Measurements from ENCODE around the gene ASMTL. TPM values are rescaled to one million over a fixed set of nuclear protein-coding genes. Genes with fewer than 3 reads are reported as not detected.

ASMTL gene
- total RNA-seq, 1 experiment from 2014 or later, result 18.4 TPM

DNA sequence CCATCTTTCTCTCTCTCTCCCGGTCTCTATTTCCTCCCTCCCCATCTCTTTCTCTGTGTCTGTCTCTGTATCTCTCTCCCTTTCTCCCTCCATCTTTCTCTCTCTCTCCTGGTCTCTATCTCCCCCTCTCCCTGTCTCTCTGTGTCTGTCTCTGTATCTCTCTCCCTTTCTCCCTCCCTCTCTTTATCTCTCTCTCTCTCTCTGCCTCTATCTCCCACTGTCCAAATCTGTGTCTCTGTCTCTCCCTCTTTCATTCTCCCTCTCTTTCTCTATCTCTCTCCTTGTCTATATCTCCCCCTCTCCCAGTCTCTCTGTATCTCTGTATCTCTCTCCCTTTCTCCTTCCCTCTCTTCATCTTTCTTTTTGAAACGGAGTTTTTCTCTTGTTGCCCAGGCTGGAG, 92.5 kb downstream of the ASMTL start:
- Histone ChIP-seq H3K27me3 (ENCODE audit: low read length) (no peaks in the 10 kb centered on the region), H3K27ac (ENCODE audit: low read length) (no peak overlapping the region), H3K4me2 (ENCODE audit: low read depth, low read length, poor library complexity, severe bottlenecking) (no peak overlapping the region), H3K36me3 (ENCODE audit: insufficient read depth, low read length) (peaks cover 15% of the 10 kb centered on the region), H2AFZ (ENCODE audit: low read length) (no peak overlapping the region), H3K4me1 (ENCODE audit: low read length) (no peaks in the 10 kb centered on the region), H3K4me3 (ENCODE audit: low read length) (no peak overlapping the region), H4K20me1 (ENCODE audit: insufficient read depth, low read depth, low read length) (no peaks in the 10 kb centered on the region), H3K9ac (ENCODE audit: low read length) (no peak overlapping the region), H3K9me3 (ENCODE audit: low read length) (no peaks in the 10 kb centered on the region), H3K79me2 (ENCODE audit: low read length) (no peaks in the 10 kb centered on the region), H3K9me2 (replicated peaks; ENCODE audit: insufficient read depth, low read length) (no peaks in the 10 kb centered on the region)
- no peak for DNase-seq

DNA sequence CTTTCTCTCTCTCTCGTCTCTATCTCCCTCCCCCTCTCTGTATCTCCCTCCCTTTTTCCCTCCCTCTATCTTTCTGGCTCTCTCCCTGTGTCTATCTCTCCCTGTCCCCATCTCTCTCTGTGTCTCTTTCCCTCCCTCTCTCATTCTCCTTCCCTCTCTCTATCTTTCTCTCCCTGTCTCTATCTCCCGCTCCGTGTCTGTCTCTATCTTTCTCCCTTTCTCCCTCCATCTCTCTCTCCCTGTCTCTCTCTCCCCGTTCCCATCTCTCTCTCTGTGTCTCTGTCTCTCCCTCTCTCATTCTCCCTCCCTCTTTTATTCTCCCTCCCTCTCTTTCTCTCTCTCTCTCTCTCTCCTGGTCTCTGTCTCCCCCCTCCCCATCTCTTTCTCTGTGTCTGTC, 93.2 kb downstream of the ASMTL start:
- Histone ChIP-seq H3K4me2 (ENCODE audit: low read depth, low read length, poor library complexity, severe bottlenecking) (no peak overlapping the region), H3K36me3 (ENCODE audit: insufficient read depth, low read length) (peaks cover 15% of the 10 kb centered on the region), H3K9ac (ENCODE audit: low read length) (no peak overlapping the region), H3K9me3 (ENCODE audit: low read length) (no peaks in the 10 kb centered on the region), H2AFZ (ENCODE audit: low read length) (no peak overlapping the region), H3K27me3 (ENCODE audit: low read length) (no peaks in the 10 kb centered on the region), H4K20me1 (ENCODE audit: insufficient read depth, low read depth, low read length) (no peaks in the 10 kb centered on the region), H3K4me3 (ENCODE audit: low read length) (no peak overlapping the region), H3K79me2 (ENCODE audit: low read length) (no peaks in the 10 kb centered on the region), H3K27ac (ENCODE audit: low read length) (no peak overlapping the region), H3K4me1 (ENCODE audit: low read length) (no peaks in the 10 kb centered on the region), H3K9me2 (replicated peaks; ENCODE audit: insufficient read depth, low read length) (no peaks in the 10 kb centered on the region)
- DNase-seq, result no peak

DNA sequence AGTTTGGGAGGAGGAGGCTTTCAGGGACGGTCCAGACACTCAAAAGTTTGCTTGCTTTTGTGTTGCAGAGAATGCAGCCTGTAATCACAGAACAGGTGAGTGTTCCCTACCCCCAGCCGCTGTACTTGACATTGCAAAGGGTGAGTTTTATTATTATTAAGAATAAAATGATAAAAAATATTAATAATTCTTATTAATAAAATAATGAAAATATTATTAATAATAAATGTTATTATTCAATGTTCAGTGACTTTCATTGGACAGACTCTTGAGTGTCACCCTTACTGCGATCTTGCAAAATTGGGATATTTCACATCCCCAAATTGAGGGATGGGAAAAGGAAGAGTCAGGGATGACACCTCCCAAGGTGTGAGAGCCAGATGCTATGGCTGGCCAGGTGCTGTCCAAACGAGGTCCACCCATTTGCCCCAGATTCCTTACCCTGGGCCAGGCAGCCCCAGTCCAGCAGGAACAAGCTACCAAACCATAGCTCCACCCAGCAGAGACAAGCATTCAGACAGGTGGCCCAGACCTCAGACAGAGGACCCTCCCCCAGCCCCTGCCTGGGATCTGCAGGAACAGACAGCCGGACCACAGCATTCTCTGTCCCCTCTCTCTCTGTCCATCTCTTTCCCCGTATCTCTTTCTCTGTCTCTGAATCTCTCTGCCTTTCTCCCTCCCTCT, 93.8 kb downstream of the ASMTL start:
- Histone ChIP-seq H3K4me2 (ENCODE audit: low read depth, low read length, poor library complexity, severe bottlenecking) (no peak overlapping the region), H3K79me2 (ENCODE audit: low read length) (no peaks in the 10 kb centered on the region), H4K20me1 (ENCODE audit: insufficient read depth, low read depth, low read length) (no peaks in the 10 kb centered on the region), H3K9me3 (ENCODE audit: low read length) (no peaks in the 10 kb centered on the region), H2AFZ (ENCODE audit: low read length) (no peak overlapping the region), H3K36me3 (ENCODE audit: insufficient read depth, low read length) (peaks cover 18% of the 10 kb centered on the region), H3K9ac (ENCODE audit: low read length) (no peak overlapping the region), H3K4me3 (ENCODE audit: low read length) (no peak overlapping the region), H3K27ac (ENCODE audit: low read length) (no peak overlapping the region), H3K4me1 (ENCODE audit: low read length) (no peaks in the 10 kb centered on the region), H3K27me3 (ENCODE audit: low read length) (no peaks in the 10 kb centered on the region), H3K9me2 (replicated peaks; ENCODE audit: insufficient read depth, low read length) (no peaks in the 10 kb centered on the region)
- no peak for DNase-seq

DNA sequence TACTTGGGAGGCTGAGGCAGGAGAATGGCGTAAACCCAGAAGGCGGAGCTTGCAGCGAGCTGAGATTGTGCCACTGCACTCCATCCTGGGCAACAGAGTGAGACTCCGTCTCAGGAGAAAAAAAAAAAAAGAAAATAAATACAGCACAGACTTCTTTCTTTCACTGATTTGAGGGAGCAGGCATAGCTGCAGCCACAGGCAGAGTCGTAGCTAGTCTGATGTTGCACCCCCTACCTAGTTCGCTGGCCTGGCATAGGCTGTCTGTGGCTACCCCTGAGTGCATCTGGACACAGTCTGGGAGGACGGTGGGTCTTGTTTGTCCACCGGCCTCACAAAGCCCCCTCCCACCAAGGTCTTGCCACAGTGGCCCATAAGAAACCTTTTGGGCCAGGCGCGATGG, 94.7 kb downstream of the ASMTL start:
- DNase-seq, result no peak
- peaks cover 19% of the 10 kb centered on the region for H3K36me3 ChIP-seq (ENCODE audit: insufficient read depth, low read length)
- H3K9ac ChIP-seq (ENCODE audit: low read length), result no peak overlapping the region
- no peaks in the 10 kb centered on the region for H3K9me2 ChIP-seq (replicated peaks; ENCODE audit: insufficient read depth, low read length)
- no peak overlapping the region for H2AFZ ChIP-seq (ENCODE audit: low read length)
- H3K4me1 ChIP-seq (ENCODE audit: low read length), result no peaks in the 10 kb centered on the region
- H3K4me2 ChIP-seq (ENCODE audit: low read depth, low read length, poor library complexity, severe bottlenecking), result no peak overlapping the region
- H3K79me2 ChIP-seq (ENCODE audit: low read length), result no peaks in the 10 kb centered on the region
- H3K27me3 ChIP-seq (ENCODE audit: low read length), result no peaks in the 10 kb centered on the region
- no peaks in the 10 kb centered on the region for H4K20me1 ChIP-seq (ENCODE audit: insufficient read depth, low read depth, low read length)
- H3K27ac ChIP-seq (ENCODE audit: low read length), result no peak overlapping the region
- H3K4me3 ChIP-seq (ENCODE audit: low read length), result no peak overlapping the region
- no peaks in the 10 kb centered on the region for H3K9me3 ChIP-seq (ENCODE audit: low read length)

DNA sequence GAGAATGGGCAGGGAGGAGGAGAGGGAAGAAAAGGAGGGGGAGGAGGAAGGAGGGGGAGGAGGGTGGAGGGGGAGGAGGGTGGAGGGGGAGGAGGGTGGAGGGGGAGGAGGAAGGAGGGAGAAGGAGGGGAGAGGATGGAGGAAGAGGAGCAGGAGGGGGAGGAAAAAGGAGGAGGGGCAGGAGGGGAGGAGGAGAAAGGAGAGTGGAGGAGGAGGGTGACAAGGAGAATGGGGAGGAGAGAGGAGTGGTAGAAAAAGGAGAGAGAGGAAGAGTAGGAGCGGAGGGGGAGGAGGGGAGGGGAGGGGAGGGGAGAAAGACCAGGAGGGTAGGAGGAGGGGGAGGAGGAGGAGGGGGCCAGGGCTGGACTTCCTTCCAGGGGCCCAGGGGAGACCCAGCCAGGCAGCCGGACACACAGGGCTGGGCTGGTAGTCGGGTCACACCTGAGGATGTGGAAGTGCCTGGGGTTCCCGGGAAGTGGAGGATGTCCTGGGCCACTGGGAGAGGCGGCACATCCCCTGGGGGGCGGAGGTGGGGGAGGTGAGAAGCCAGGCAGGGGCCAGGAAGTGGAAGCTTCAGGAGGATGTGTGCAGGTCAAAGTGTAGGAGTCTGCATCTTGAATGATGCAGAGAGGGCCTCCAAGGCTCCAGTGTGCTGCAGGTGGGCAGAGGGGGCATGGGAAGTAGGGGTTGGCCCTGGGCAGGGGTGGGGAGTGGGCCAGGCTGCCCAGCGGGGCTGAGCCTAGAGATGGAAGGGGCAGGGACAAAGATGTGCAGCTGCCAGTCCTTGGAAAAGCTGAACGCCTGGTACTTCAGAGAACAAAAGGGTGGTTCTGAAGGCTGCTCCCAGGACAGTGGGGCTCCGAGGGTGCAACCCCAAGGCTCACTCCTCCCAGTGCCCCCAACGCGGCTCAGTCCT, 97.3 kb downstream of the ASMTL start:
- Histone ChIP-seq H3K9me3 (ENCODE audit: low read length) (no peaks in the 10 kb centered on the region), H3K9ac (ENCODE audit: low read length) (no peak overlapping the region), H3K9me2 (replicated peaks; ENCODE audit: insufficient read depth, low read length) (no peaks in the 10 kb centered on the region), H4K20me1 (ENCODE audit: insufficient read depth, low read depth, low read length) (no peaks in the 10 kb centered on the region), H3K4me1 (ENCODE audit: low read length) (no peaks in the 10 kb centered on the region), H3K27me3 (ENCODE audit: low read length) (no peaks in the 10 kb centered on the region), H3K36me3 (ENCODE audit: insufficient read depth, low read length) (peaks cover 19% of the 10 kb centered on the region), H3K79me2 (ENCODE audit: low read length) (no peaks in the 10 kb centered on the region), H2AFZ (ENCODE audit: low read length) (no peak overlapping the region), H3K4me3 (ENCODE audit: low read length) (no peak overlapping the region), H3K4me2 (ENCODE audit: low read depth, low read length, poor library complexity, severe bottlenecking) (no peak overlapping the region), H3K27ac (ENCODE audit: low read length) (no peak overlapping the region)
- DNase-seq, result no peak

DNA sequence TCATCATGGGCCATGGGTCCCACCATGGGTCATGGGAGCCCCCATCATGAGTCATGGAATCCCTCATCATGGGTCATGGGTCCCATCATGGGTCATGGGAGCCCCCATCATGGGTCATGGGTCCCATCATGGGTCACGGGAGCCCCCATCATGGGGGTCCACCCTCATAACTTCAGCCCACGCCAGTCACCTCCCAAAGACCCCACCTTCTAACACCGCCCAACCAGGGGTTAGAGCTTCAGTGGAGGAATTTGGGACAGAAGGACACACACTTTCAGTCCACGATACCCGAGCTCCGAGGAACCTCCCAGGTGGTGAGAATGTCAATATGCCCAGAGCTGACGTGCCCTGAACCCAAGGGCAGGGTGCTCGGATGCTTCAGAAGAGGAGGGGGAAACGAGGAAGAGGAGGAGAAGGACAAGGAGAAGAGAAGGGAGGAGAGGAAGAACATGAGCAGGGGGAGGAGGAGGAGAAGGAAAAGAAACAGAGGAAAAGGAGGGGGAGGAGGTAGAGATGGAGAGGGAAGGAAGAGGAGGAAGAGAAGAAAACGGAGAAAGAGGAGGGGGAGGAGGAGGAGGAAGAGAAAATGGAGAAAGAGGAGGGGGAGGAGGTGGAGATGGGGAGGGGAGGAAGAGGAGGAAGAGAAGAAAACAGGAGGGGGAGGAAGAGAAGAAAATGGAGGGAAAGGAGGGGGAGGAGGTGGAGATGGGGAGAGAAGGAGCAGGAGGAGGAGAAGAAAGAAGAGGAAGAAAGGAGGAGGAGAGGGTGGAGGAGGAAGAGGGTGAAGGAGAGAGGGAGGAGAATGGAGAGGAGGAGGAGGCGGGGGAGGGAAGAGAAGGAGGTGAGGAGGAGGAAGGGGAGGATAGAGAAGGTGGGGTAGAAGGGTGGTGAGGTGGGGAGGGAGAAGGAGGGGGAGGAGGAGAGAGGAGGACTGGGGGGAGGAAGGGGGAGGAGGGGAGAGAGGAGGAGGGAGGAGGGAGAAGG, 98.4 kb downstream of the ASMTL start:
- H3K9ac ChIP-seq (ENCODE audit: low read length), result no peak overlapping the region
- no peaks in the 10 kb centered on the region for H3K9me2 ChIP-seq (replicated peaks; ENCODE audit: insufficient read depth, low read length)
- no peaks in the 10 kb centered on the region for H3K9me3 ChIP-seq (ENCODE audit: low read length)
- no peaks in the 10 kb centered on the region for H3K27me3 ChIP-seq (ENCODE audit: low read length)
- no peak overlapping the region for H3K4me2 ChIP-seq (ENCODE audit: low read depth, low read length, poor library complexity, severe bottlenecking)
- H3K4me3 ChIP-seq (ENCODE audit: low read length), result no peak overlapping the region
- peaks cover 15% of the 10 kb centered on the region for H3K36me3 ChIP-seq (ENCODE audit: insufficient read depth, low read length)
- DNase-seq, result no peak
- H2AFZ ChIP-seq (ENCODE audit: low read length), result no peak overlapping the region
- H3K79me2 ChIP-seq (ENCODE audit: low read length), result no peaks in the 10 kb centered on the region
- H3K4me1 ChIP-seq (ENCODE audit: low read length), result no peaks in the 10 kb centered on the region
- H4K20me1 ChIP-seq (ENCODE audit: insufficient read depth, low read depth, low read length), result no peaks in the 10 kb centered on the region
- no peak overlapping the region for H3K27ac ChIP-seq (ENCODE audit: low read length)
